Measurements from ENCODE around the gene HLX. TPM values are rescaled to one million over a fixed set of nuclear protein-coding genes. Genes with fewer than 3 reads are reported as not detected.
A peak's percentile ranks its signal among the peaks of the same experiment; 100 is the strongest.

Gene HLX
- total RNA-seq, 6 experiments from 2014 or later = 5.5 to 10.8 (median 6.7) TPM

- TF ChIP-seq CTCF (IDR thresholded peaks at IDR 0.05) = no peak
- no peak for TF ChIP-seq POLR2A (IDR thresholded peaks at IDR 0.05)
- intact Hi-C loops (cut with DNase I) = no loop called here
- peak overlapping the region; percentile 36 to 43 (median 42) for H3K4me3 ChIP-seq
- peaks cover 0 to 31% of the 10 kb centered on the region in 2 donors for H3K27me3 ChIP-seq
- no peaks in the 10 kb centered on the region for H3K9me3 ChIP-seq
- 14% methylated on average over 11 of the region's 11 CpGs for WGBS (ENCODE audit: insufficient coverage, low coverage, low lambda C conversion rate, missing lambda C conversion rate)
- peaks cover 0 to 12% (median 5%) of the 10 kb centered on the region in 4 donors for H3K4me1 ChIP-seq
- no peak for DNase-seq
- no peak overlapping the region for H3K27ac ChIP-seq
- H3K36me3 ChIP-seq = no peaks in the 10 kb centered on the region
- ATAC-seq = no peak
Observed at GRCh38 chr1:220893701-220894024, 14.4 kb downstream of the HLX start.

- H3K4me1 ChIP-seq = peaks cover 0 to 12% (median 5%) of the 10 kb centered on the region in 4 donors
- no peaks in the 10 kb centered on the region for H3K36me3 ChIP-seq
- no peaks in the 10 kb centered on the region for H3K9me3 ChIP-seq
- TF ChIP-seq POLR2A (IDR thresholded peaks at IDR 0.05) (no peak), CTCF (IDR thresholded peaks at IDR 0.05) (no peak)
- intact Hi-C loops (cut with DNase I) = no loop called here
- H3K4me3 ChIP-seq = peak overlapping the region; percentile 36 to 43 (median 42)
- no peak overlapping the region for H3K27ac ChIP-seq
- peak in 1 of 3 donors; percentile 40 for DNase-seq
- ATAC-seq = peak; percentile 60 to 78 (median 65)
- WGBS (ENCODE audit: insufficient coverage, low coverage, low lambda C conversion rate, missing lambda C conversion rate) = 25% methylated on average over 21 of the region's 71 CpGs
- peaks cover 0 to 31% of the 10 kb centered on the region in 2 donors for H3K27me3 ChIP-seq
Observed at GRCh38 chr1:220894025-220894923, 15.0 kb downstream of the HLX start.

GRCh38 chr1:220894924-220895256 lies 15.6 kb downstream of the HLX start:
- WGBS (ENCODE audit: insufficient coverage, low coverage, low lambda C conversion rate, missing lambda C conversion rate) = 68% methylated on average over 6 of the region's 13 CpGs
- no peaks in the 10 kb centered on the region for H3K9me3 ChIP-seq
- ATAC-seq (no peak), DNase-seq (no peak)
- H3K4me1 ChIP-seq = peaks cover 0 to 12% (median 5%) of the 10 kb centered on the region in 4 donors
- no peaks in the 10 kb centered on the region for H3K36me3 ChIP-seq
- no peak overlapping the region for H3K27ac ChIP-seq
- no peak for TF ChIP-seq POLR2A (IDR thresholded peaks at IDR 0.05)
- no peak for TF ChIP-seq CTCF (IDR thresholded peaks at IDR 0.05)
- no peak overlapping the region for H3K4me3 ChIP-seq
- intact Hi-C loops (cut with DNase I) = no loop called here
- H3K27me3 ChIP-seq = peaks cover 0 to 31% of the 10 kb centered on the region in 2 donors

GRCh38 chr1:220895412-220895946 lies 16.2 kb downstream of the HLX start:
- peaks cover 0 to 12% (median 5%) of the 10 kb centered on the region in 4 donors for H3K4me1 ChIP-seq
- WGBS (ENCODE audit: insufficient coverage, low coverage, low lambda C conversion rate, missing lambda C conversion rate) = 40% methylated on average over 23 of the region's 35 CpGs
- H3K27ac ChIP-seq = no peak overlapping the region
- no peak for ATAC-seq
- H3K36me3 ChIP-seq = no peaks in the 10 kb centered on the region
- H3K4me3 ChIP-seq = no peak overlapping the region
- intact Hi-C loops (cut with DNase I) = no loop called here
- TF ChIP-seq CTCF (IDR thresholded peaks at IDR 0.05) (no peak), POLR2A (IDR thresholded peaks at IDR 0.05) (no peak)
- DNase-seq = no peak
- peaks cover 0 to 31% of the 10 kb centered on the region in 2 donors for H3K27me3 ChIP-seq
- H3K9me3 ChIP-seq = no peaks in the 10 kb centered on the region

Data from right lobe of liver (tissue), 6 donors.